Activated naive CD4-positive, alpha-beta T cell treated with anti-CD3 and anti-CD28 coated beads, Interleukin-2, amount 50 U/mL, for 24 hours (primary cell): ENCODE data around the gene PIGH.
"Not testable (repeated sequence)": the region's sequence is repeated elsewhere in the genome, so short reads cannot be mapped to it uniquely, and the experiment has no call there.

Experiments used
- H3K27ac Mint-ChIP-seq: one replicate; pipeline ENCODE4 v1.8.0; 2021; ENCODE audit warnings: mild to moderate bottlenecking, mixed read lengths
- H3K27me3 Mint-ChIP-seq: one replicate; pipeline ENCODE4 v1.8.0; 2021; ENCODE audit warnings: mixed read lengths
- H3K36me3 Mint-ChIP-seq: one replicate; pipeline ENCODE4 v1.8.0; 2021; ENCODE audit warnings: mixed read lengths
- H3K4me1 Mint-ChIP-seq: one replicate; pipeline ENCODE4 v1.8.0; 2021; ENCODE audit warnings: mixed read lengths
- H3K4me3 Mint-ChIP-seq: one replicate; pipeline ENCODE4 v1.8.0; 2021; ENCODE audit warnings: mild to moderate bottlenecking, mixed read lengths
- H3K9me3 Mint-ChIP-seq: one replicate; pipeline ENCODE4 v1.8.0; 2021; ENCODE audit warnings: mixed read lengths

Gene PIGH

GRCh38 chr14:67553547-67553946, 46.5 kb downstream of the PIGH start:
- H3K36me3 Mint-ChIP-seq, result peaks cover 1% of the 10 kb centered on the region
- no peaks in the 10 kb centered on the region for H3K9me3 Mint-ChIP-seq
- H3K27me3 Mint-ChIP-seq, result no peaks in the 10 kb centered on the region
- H3K4me1 Mint-ChIP-seq, result no peaks in the 10 kb centered on the region
- no peak overlapping the region for H3K4me3 Mint-ChIP-seq
- no peak overlapping the region for H3K27ac Mint-ChIP-seq

GRCh38 chr14:67551940-67552339, 48.1 kb downstream of the PIGH start:
- Mint-ChIP-seq H3K4me1 (no peaks in the 10 kb centered on the region), H3K9me3 (no peaks in the 10 kb centered on the region), H3K4me3 (no peak overlapping the region), H3K27me3 (no peaks in the 10 kb centered on the region), H3K27ac (no peak overlapping the region), H3K36me3 (peaks cover 1% of the 10 kb centered on the region)

GRCh38 chr14:67551123-67551522, 48.9 kb downstream of the PIGH start:
- H3K9me3 Mint-ChIP-seq, result no peaks in the 10 kb centered on the region
- H3K4me1 Mint-ChIP-seq, result no peaks in the 10 kb centered on the region
- H3K4me3 Mint-ChIP-seq, result no peak overlapping the region
- peaks cover 1% of the 10 kb centered on the region for H3K36me3 Mint-ChIP-seq
- H3K27ac Mint-ChIP-seq, result no peak overlapping the region
- peaks cover under 1% of the 10 kb centered on the region for H3K27me3 Mint-ChIP-seq

GRCh38 chr14:67549734-67550133, 50.3 kb downstream of the PIGH start:
- Mint-ChIP-seq H3K27me3 (peaks cover 3% of the 10 kb centered on the region), H3K36me3 (peaks cover 1% of the 10 kb centered on the region), H3K4me3 (no peak overlapping the region), H3K9me3 (no peaks in the 10 kb centered on the region), H3K27ac (no peak overlapping the region), H3K4me1 (no peaks in the 10 kb centered on the region)

GRCh38 chr14:67547224-67547780, 52.8 kb downstream of the PIGH start:
- peaks cover 9% of the 10 kb centered on the region for H3K27me3 Mint-ChIP-seq

GRCh38 chr14:67544590-67544989, 55.5 kb downstream of the PIGH start:
- peaks cover 16% of the 10 kb centered on the region for H3K27me3 Mint-ChIP-seq
- H3K4me1 Mint-ChIP-seq, result peaks cover 10% of the 10 kb centered on the region
- peaks cover 4% of the 10 kb centered on the region for H3K36me3 Mint-ChIP-seq
- no peak overlapping the region for H3K27ac Mint-ChIP-seq
- H3K9me3 Mint-ChIP-seq, result no peaks in the 10 kb centered on the region
- no peak overlapping the region for H3K4me3 Mint-ChIP-seq

More at GRCh38 chr14:67547224-67547780, 52.8 kb downstream of the PIGH start:
- Mint-ChIP-seq H3K9me3 (no peaks in the 10 kb centered on the region), H3K27ac (no peak overlapping the region), H3K4me1 (peaks cover 1% of the 10 kb centered on the region), H3K36me3 (peaks cover 4% of the 10 kb centered on the region), H3K4me3 (no peak overlapping the region)

- not testable (repeated sequence) for H3K4me3 Mint-ChIP-seq, H3K36me3 Mint-ChIP-seq, H3K9me3 Mint-ChIP-seq, H3K27ac Mint-ChIP-seq
- peaks cover 16% of the 10 kb centered on the region for H3K27me3 Mint-ChIP-seq
- peaks cover 10% of the 10 kb centered on the region for H3K4me1 Mint-ChIP-seq
These were observed 57.4 kb downstream of the PIGH start for GRCh38 chr14:67542620-67543019.

GRCh38 chr14:67541448-67542387, 58.4 kb downstream of the PIGH start:
- H3K27ac Mint-ChIP-seq, result no peak overlapping the region
- peak overlapping the region; percentile 69 for H3K4me3 Mint-ChIP-seq
- no peaks in the 10 kb centered on the region for H3K9me3 Mint-ChIP-seq
- peaks cover 2% of the 10 kb centered on the region for H3K36me3 Mint-ChIP-seq
- H3K27me3 Mint-ChIP-seq, result peaks cover 16% of the 10 kb centered on the region
- peaks cover 10% of the 10 kb centered on the region for H3K4me1 Mint-ChIP-seq
